Stomach (tissue), 9 donors: Measurements from ENCODE around the gene OCA2. TPM values are rescaled to one million over a fixed set of nuclear protein-coding genes. Genes with fewer than 3 reads are reported as not detected.

Experiments used
- DNase-seq, 2 donors: peaks; one replicate each; pipeline versions ENCODE4 v3.0.0 to v3.0.0-alpha.2; 2013 to 2019
- H3K27ac ChIP-seq, 5 donors: fragments of 200-600 bp in 4 of 5; sonication (generic) in 4 of 5; one replicate each; pipeline ENCODE4 v1.5.1; 2013 to 2019; ENCODE audit warnings: mild to moderate bottlenecking in 1 of 5, moderate library complexity in 1 of 5
- H3K27me3 ChIP-seq, 3 donors: fragments of 200-600 bp; sonication (generic); one replicate each; pipeline ENCODE4 v1.5.1; 2017 to 2019; ENCODE audit warnings: mixed run types in 1 of 3
- H3K36me3 ChIP-seq, 4 donors: fragments of 200-600 bp; sonication (generic); 1 replicate in 3 of 4; 2 replicates in 1 of 4; pipeline ENCODE4 v1.5.1; 2016 to 2019
- H3K4me1 ChIP-seq, 4 donors: fragments of 200-600 bp; sonication (generic); one replicate each; pipeline ENCODE4 v1.5.1; 2016 to 2019
- H3K4me3 ChIP-seq, 4 donors: fragments of 200-600 bp; sonication (generic) in 3 of 4; one replicate each; pipeline ENCODE4 v1.5.1; 2016 to 2019; ENCODE audit warnings: mild to moderate bottlenecking in 1 of 4
- H3K9me3 ChIP-seq, 4 donors: fragments of 200-600 bp; sonication (generic); one replicate each; pipeline ENCODE4 v1.5.1; 2016 to 2019
- CTCF ChIP-seq, 7 experiments: fragments of 450-650 bp in 4 of 7; fragments of 200-600 bp in 3 of 7; sonication (generic) in 3 of 7; IDR thresholded peaks; one replicate each; pipeline ENCODE4 v1.5.1; 2016 to 2019; ENCODE audit warnings: antibody characterized with exemption in 7 of 7, control low read depth in 2 of 7, mild to moderate bottlenecking in 1 of 7
- EP300 ChIP-seq: sonication (generic); formaldehyde crosslinking; IDR thresholded peaks from one replicate; pipeline ENCODE4 v1.6.1; 2017; ENCODE audit warnings: antibody characterized with exemption
- POLR2A ChIP-seq, 4 donors: fragments of 450-650 bp; IDR thresholded peaks; one replicate each; pipeline ENCODE4 v1.6.1; 2016; ENCODE audit warnings: antibody characterized with exemption in 4 of 4, control low read depth in 2 of 4, mild to moderate bottlenecking in 1 of 4, moderate library complexity in 1 of 4
- POLR2AphosphoS5 ChIP-seq, 3 donors: sonication (generic); formaldehyde crosslinking; IDR thresholded peaks; one replicate each; pipeline ENCODE4 v1.6.1; 2016; ENCODE audit warnings: antibody characterized with exemption in 3 of 3
- WGBS, 5 donors: extraction: QIAGEN DNeasy Blood & Tissue Kit in 3 of 5; methylation state at CpG; one replicate each; pipeline versions ENCODE4 v1.1.5 to v1.1.7; 2013 to 2018; 5-methylcytosine and 5-hydroxymethylcytosine counted together
- intact Hi-C: fragments of 100-400 bp; cut with DNase I; formaldehyde crosslinking; loops from one replicate; pipeline ENCODE4 v1.15.1; 2023; ENCODE audit warnings: low total_unique reads
- polyA plus RNA-seq, 3 donors: library from polyadenylated mRNA; stranded (reverse); fragments of 200-250 nt; gene quantifications; one replicate each; pipeline ENCODE4 v1.2.3, GENCODE V29; 2013
- total RNA-seq, 5 donors: library from RNA; depleted of rRNA; stranded (reverse); fragments of >200 nt; gene quantifications; one replicate each; pipeline versions ENCODE4 v1.1.0 to v1.2.3, GENCODE V29; 2014 to 2016
- donor health status: healthy with polysubstance abuse.
- donor health status: Bipolar disorder and iron deficiency.
- donor health status: healthy.

Gene OCA2
- total and polyA plus RNA-seq, 8 donors, result 0.12 to 0.89 (median 0.65) TPM; not detected in 4

DNA sequence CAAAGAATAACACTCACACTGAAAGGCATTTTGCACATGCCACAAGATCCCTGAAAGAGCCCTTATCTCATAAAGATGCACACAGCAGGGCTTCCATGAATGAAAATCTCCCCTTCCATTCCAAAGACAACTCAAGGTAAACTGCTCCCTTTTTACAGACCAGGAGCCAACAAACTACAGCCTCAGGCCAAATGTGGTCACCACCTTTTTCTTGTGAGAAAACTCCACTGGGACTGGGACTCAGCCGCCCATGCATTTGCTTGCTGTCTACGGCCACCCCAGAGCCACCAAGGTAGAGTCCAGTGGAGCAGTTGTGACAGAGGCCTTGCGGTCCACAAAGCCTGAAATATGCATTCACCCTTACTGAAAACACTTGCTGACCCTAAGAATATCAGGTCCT is 334.8 kb downstream of the OCA2 start:
- peaks cover 0 to 30% (median 20%) of the 10 kb centered on the region in 4 donors for H3K9me3 ChIP-seq
- intact Hi-C loops, result no loop called here
- 76 to 90% (median 88%) methylated on average over 3 of the region's 3 CpGs for WGBS, 5 donors

DNA sequence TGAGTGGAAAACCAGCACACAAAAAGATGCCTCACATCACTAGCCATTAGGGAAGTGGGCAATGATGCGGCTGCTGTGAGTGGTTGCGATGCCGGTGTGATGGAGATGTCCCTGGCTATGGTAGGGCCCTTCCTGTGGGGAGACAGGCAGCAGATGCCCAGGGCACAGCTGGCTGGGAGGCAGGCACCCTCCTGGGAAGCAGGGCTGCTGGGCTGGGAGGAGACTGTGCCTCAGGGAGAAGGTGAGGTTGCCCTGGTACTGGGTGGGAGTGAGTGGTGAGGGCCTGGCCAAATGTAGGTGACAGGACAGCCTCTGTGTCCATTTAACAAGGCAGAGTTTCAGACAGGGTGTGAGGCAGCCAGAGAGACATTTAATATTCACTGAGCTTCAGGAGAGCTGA is 335.6 kb downstream of the OCA2 start:
- intact Hi-C loops, result no loop called here

More for the DNA sequence above, 334.8 kb downstream of the OCA2 start:
- H3K27ac ChIP-seq, result no peak overlapping the region
- no peaks in the 10 kb centered on the region for H3K4me1 ChIP-seq
- H3K4me3 ChIP-seq, result no peak overlapping the region
- H3K36me3 ChIP-seq, result no peaks in the 10 kb centered on the region
- no peak for DNase-seq
- no peaks in the 10 kb centered on the region for H3K27me3 ChIP-seq
- TF ChIP-seq CTCF (IDR thresholded peaks at IDR 0.05) (no peak), POLR2A (IDR thresholded peaks at IDR 0.05) (no peak), EP300 (no peak), POLR2AphosphoS5 (IDR thresholded peaks at IDR 0.05) (no peak)

GRCh38 chr15:27762471-27762870 is 336.6 kb downstream of the OCA2 start:
- intact Hi-C loops, result no loop called here
- Histone ChIP-seq H3K9me3 (peaks cover 0 to 18% (median 14%) of the 10 kb centered on the region in 4 donors), H3K27me3 (no peaks in the 10 kb centered on the region), H3K4me3 (no peak overlapping the region), H3K27ac (no peak overlapping the region), H3K36me3 (no peaks in the 10 kb centered on the region), H3K4me1 (no peaks in the 10 kb centered on the region)
- TF ChIP-seq POLR2AphosphoS5 (IDR thresholded peaks at IDR 0.05) (no peak), EP300 (no peak), CTCF (IDR thresholded peaks at IDR 0.05) (no peak), POLR2A (IDR thresholded peaks at IDR 0.05) (no peak)
- DNase-seq, result no peak
- WGBS, 5 donors, result 61 to 81% (median 68%) methylated on average over 3 of the region's 3 CpGs

More for the DNA sequence above, 335.6 kb downstream of the OCA2 start:
- H3K36me3 ChIP-seq, result no peaks in the 10 kb centered on the region
- DNase-seq, result no peak
- 95 to 99% (median 96%) methylated on average over 3 of the region's 3 CpGs for WGBS, 5 donors
- no peak overlapping the region for H3K27ac ChIP-seq
- H3K27me3 ChIP-seq, result no peaks in the 10 kb centered on the region
- TF ChIP-seq CTCF (IDR thresholded peaks at IDR 0.05) (no peak), POLR2AphosphoS5 (IDR thresholded peaks at IDR 0.05) (no peak)
- H3K9me3 ChIP-seq, result peaks cover 0 to 24% (median 19%) of the 10 kb centered on the region in 4 donors
- H3K4me3 ChIP-seq, result no peak overlapping the region
- no peaks in the 10 kb centered on the region for H3K4me1 ChIP-seq

DNA sequence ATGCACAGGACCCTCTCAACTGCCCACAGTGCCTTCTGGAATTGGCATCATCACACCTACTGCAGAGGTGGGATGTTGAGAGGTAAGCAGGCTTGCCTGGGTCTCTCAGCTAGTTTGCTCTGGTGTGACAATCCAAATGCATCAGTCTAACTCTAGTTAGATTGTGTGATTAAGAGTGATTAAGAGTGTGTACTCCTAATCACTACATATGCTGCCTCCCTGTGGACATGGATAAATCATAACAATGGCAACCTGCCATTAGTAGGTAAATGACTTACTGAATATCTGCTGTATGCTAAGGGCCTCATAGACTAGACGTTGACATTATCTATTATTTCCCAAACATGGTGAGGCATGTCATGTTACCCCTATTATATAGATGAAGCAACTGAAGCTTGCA is 342.1 kb downstream of the OCA2 start:
- H3K4me1 ChIP-seq, result no peaks in the 10 kb centered on the region
- no peaks in the 10 kb centered on the region for H3K36me3 ChIP-seq
- H3K4me3 ChIP-seq, result no peak overlapping the region
- intact Hi-C loops, result no loop called here
- no peaks in the 10 kb centered on the region for H3K27me3 ChIP-seq
- peaks cover 0 to 27% (median 2%) of the 10 kb centered on the region in 4 donors for H3K9me3 ChIP-seq
- DNase-seq, result no peak
- no peak overlapping the region for H3K27ac ChIP-seq
- WGBS, 5 donors, result 51 to 91% (median 59%) methylated on average over 1 of the region's 1 CpG
- TF ChIP-seq POLR2A (IDR thresholded peaks at IDR 0.05), result no peak
- TF ChIP-seq EP300, result no peak
- no peak for TF ChIP-seq CTCF (IDR thresholded peaks at IDR 0.05)
- no peak for TF ChIP-seq POLR2AphosphoS5 (IDR thresholded peaks at IDR 0.05)
